ENCODE measurements around the gene SHANK1.

The SHANK1 gene

GRCh38 chr19:50686310-50687032 is 33.1 kb downstream of the SHANK1 start:
- DNase-seq (ENCODE audit: low read depth in 3 of 3): no peak

- peak; percentile 58 to 70 (median 64) for DNase-seq (ENCODE audit: low read depth in 3 of 3)
These were observed 40.2 kb downstream of the SHANK1 start for GRCh38 chr19:50679177-50680125.

GRCh38 chr19:50678323-50678722 is 41.3 kb downstream of the SHANK1 start:
- DNase-seq (ENCODE audit: low read depth in 3 of 3): no peak

- DNase-seq (ENCODE audit: low read depth in 3 of 3): no peak
These were observed 42.0 kb downstream of the SHANK1 start for GRCh38 chr19:50677636-50678035.

- DNase-seq (ENCODE audit: low read depth in 3 of 3): no peak
These were observed 42.9 kb downstream of the SHANK1 start for GRCh38 chr19:50676625-50677197.

- DNase-seq (ENCODE audit: low read depth in 3 of 3): no peak
These were observed 46.5 kb downstream of the SHANK1 start for GRCh38 chr19:50673118-50673517.

GRCh38 chr19:50670102-50670380 is 49.6 kb downstream of the SHANK1 start:
- no peak for DNase-seq (ENCODE audit: low read depth in 3 of 3)

GRCh38 chr19:50669302-50670101 is 50.1 kb downstream of the SHANK1 start:
- DNase-seq (ENCODE audit: low read depth in 3 of 3): peak in 1 of 3 donors; percentile 26

- no peak for DNase-seq (ENCODE audit: low read depth in 3 of 3)
These were observed 50.7 kb downstream of the SHANK1 start for GRCh38 chr19:50668879-50669278.

GRCh38 chr19:50668416-50668815 is 51.2 kb downstream of the SHANK1 start:
- DNase-seq (ENCODE audit: low read depth in 3 of 3): no peak

GRCh38 chr19:50667759-50668231 is 51.8 kb downstream of the SHANK1 start:
- DNase-seq (ENCODE audit: low read depth in 3 of 3): no peak

- no peak for DNase-seq (ENCODE audit: low read depth in 3 of 3)
These were observed 52.3 kb downstream of the SHANK1 start for GRCh38 chr19:50667177-50667758.

- DNase-seq (ENCODE audit: low read depth in 3 of 3): no peak
These were observed 53.0 kb downstream of the SHANK1 start for GRCh38 chr19:50666346-50667176.

- no peak for DNase-seq (ENCODE audit: low read depth in 3 of 3)
These were observed 55.4 kb downstream of the SHANK1 start for GRCh38 chr19:50664204-50664603.

- DNase-seq (ENCODE audit: low read depth in 3 of 3): no peak
These were observed 56.2 kb downstream of the SHANK1 start for GRCh38 chr19:50663482-50663790.

- DNase-seq (ENCODE audit: low read depth in 3 of 3): no peak
These were observed 56.7 kb downstream of the SHANK1 start for GRCh38 chr19:50662651-50663481.

GRCh38 chr19:50661766-50662650 is 57.6 kb downstream of the SHANK1 start:
- no peak for DNase-seq (ENCODE audit: low read depth in 3 of 3)

GRCh38 chr19:50661023-50661422 is 58.6 kb downstream of the SHANK1 start:
- no peak for DNase-seq (ENCODE audit: low read depth in 3 of 3)

- DNase-seq (ENCODE audit: low read depth in 3 of 3): no peak
These were observed 59.6 kb downstream of the SHANK1 start for GRCh38 chr19:50660088-50660366.
